Adrenal gland (tissue), 12 donors: ENCODE results near the gene KASH5. TPM values are rescaled to one million over a fixed set of nuclear protein-coding genes. Genes with fewer than 3 reads are reported as not detected.

Experiments
- DNase-seq, 7 donors: peaks; one replicate each; pipeline ENCODE4 v3.0.0-alpha.2; 2019 to 2020
- H3K27ac ChIP-seq, 5 donors: fragments of 200-600 bp; sonication (generic) in 4 of 5; 1 replicate in 3 of 5; 2 replicates in 2 of 5; pipeline versions ENCODE4 v1.5.1 to v1.8.0; 2016 to 2020; ENCODE audit warnings: mild to moderate bottlenecking in 1 of 5
- H3K27me3 ChIP-seq: fragments of 200-600 bp; 2 replicates; pipeline ENCODE4 v1.8.0; 2021
- H3K36me3 ChIP-seq, 2 donors: fragments of 200-600 bp; replicated peaks in 1 of 2; 1 replicate in 1 of 2; 2 replicates in 1 of 2; pipeline versions ENCODE4 v1.5.1 to v1.8.0; 2018 to 2022
- H3K4me1 ChIP-seq, 2 donors: fragments of 200-600 bp; replicated peaks in 1 of 2; 1 replicate in 1 of 2; 2 replicates in 1 of 2; pipeline versions ENCODE4 v1.5.1 to v1.8.0; 2018 to 2021
- H3K4me3 ChIP-seq, 4 donors: fragments of 200-600 bp; sonication (generic) in 3 of 4; one replicate each; pipeline ENCODE4 v1.5.1; 2016 to 2018
- H3K9me3 ChIP-seq, 3 donors: fragments of 200-600 bp; sonication (generic) in 1 of 3; replicated peaks in 1 of 3; 1 replicate in 2 of 3; 2 replicates in 1 of 3; pipeline versions ENCODE4 v1.5.1 to v1.8.0; 2016 to 2021
- POLR2A ChIP-seq, 2 donors: fragments of 450-650 bp; IDR thresholded peaks; one replicate each; pipeline ENCODE4 v1.6.1; 2017; ENCODE audit warnings: antibody characterized with exemption in 2 of 2, mild to moderate bottlenecking in 2 of 2, moderate library complexity in 1 of 2
- WGBS, 4 donors: extraction: QIAGEN DNeasy Blood & Tissue Kit in 2 of 4; methylation state at CpG; one replicate each; pipeline versions ENCODE4 v1.1.5 to v1.1.7; 2013 to 2017; 5-methylcytosine and 5-hydroxymethylcytosine counted together
- intact Hi-C, 2 donors: fragments of 100-400 bp; cut with DNase I; formaldehyde crosslinking; loops; one replicate each; pipeline versions ENCODE4 v1.14.1 to v1.15.0; 2022 to 2023
- polyA plus RNA-seq, 3 donors: library from polyadenylated mRNA; stranded (reverse); fragments of 200-250 nt in 2 of 3; fragments of 350-450 nt in 1 of 3; fragmentation: Illumina TruSeq in 1 of 3; extraction: RNeasy Lipid Tissue Mini Kit (QIAGEN cat#74804) in 1 of 3; gene quantifications; one replicate each; pipeline ENCODE4 v1.2.3, GENCODE V29; 2013 to 2014
- total RNA-seq, 9 donors: library from RNA; depleted of rRNA in 4 of 9; stranded (reverse); fragments of >200 nt in 4 of 9; fragments of 120-200 nt in 1 of 9; fragmentation: NEBNext Ultra II Directional in 1 of 9; extraction: Animal tissue kit (Norgen Biotek cat#: 25700) in 1 of 9; gene quantifications; one replicate each; pipeline versions ENCODE4 v1.1.0 to v1.2.4, GENCODE V29; 2013 to 2023
- TF ChIP-seq, protein P1 (sequence below), 6 experiments: fragments of 450-650 bp in 4 of 6; fragments of 200-600 bp in 2 of 6; sonication (generic) in 1 of 6; IDR thresholded peaks; 1 replicate in 5 of 6; 2 replicates in 1 of 6; pipeline versions ENCODE4 v1.5.1 to v1.8.0; 2016 to 2021; ENCODE audit warnings: antibody characterized with exemption in 6 of 6, mild to moderate bottlenecking in 2 of 6, moderate library complexity in 1 of 6
- donor health status: healthy with polysubstance abuse.
- donor health status: Bipolar disorder and iron deficiency.
- donor health status: DM: yes; HTN: yes; CAD: no.
- donor health status: DM: no; HTN: no; CAD: no.
- donor health status: DM: no; HTN: no; CAD: no.
- donor health status: DM: yes; HTN: yes; CAD: no.

The KASH5 gene
- total and polyA plus RNA-seq, 12 donors = 0.74 to 0.97 TPM; not detected in 10

DNA sequence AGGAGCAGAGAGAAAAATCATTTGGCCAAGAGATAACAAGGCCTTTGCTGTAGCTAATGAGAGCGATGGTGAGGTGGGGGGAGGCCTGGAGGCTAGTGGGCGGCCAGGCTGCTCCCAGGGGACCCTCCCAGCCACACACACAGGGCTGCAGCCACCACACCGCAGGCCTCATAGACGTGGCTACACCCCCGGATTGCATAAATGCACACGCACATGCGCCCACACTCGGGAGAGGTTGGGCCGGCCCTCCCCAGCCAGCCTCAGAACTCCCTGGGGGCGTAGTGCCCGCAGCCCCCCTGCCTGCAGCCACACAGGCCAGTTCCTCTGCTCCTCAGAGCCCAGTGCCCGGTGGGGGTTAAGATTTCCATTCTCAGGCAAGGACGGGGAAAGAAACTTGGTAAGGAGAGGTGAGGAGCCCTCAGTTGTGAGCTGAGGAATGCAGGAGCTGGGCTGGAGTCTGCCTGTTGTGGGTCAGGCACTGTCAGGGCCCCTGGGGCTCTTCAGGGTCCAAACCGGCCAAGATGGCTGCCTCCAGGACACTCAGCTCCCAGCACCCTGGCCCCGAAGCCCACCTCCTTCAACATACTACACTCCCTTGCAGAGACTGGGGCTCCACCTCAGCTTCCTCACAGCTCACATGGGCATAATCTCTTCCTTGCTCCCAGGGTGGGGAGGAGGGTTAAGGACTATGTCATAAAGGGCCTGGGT is 27.2 kb downstream of the KASH5 start:
- no peak for DNase-seq
- 64 to 75% (median 68%) methylated on average over 8 to 15 of the region's 15 CpGs for WGBS, 4 donors
- H3K27ac ChIP-seq = no peak overlapping the region
- H3K4me3 ChIP-seq = no peak overlapping the region
- intact Hi-C loops = no loop called here
- no peaks in the 10 kb centered on the region for H3K4me1 ChIP-seq
- H3K36me3 ChIP-seq = no peaks in the 10 kb centered on the region
- peaks cover 12% of the 10 kb centered on the region for H3K27me3 ChIP-seq
- H3K9me3 ChIP-seq = no peaks in the 10 kb centered on the region
- TF ChIP-seq, protein P1, sequence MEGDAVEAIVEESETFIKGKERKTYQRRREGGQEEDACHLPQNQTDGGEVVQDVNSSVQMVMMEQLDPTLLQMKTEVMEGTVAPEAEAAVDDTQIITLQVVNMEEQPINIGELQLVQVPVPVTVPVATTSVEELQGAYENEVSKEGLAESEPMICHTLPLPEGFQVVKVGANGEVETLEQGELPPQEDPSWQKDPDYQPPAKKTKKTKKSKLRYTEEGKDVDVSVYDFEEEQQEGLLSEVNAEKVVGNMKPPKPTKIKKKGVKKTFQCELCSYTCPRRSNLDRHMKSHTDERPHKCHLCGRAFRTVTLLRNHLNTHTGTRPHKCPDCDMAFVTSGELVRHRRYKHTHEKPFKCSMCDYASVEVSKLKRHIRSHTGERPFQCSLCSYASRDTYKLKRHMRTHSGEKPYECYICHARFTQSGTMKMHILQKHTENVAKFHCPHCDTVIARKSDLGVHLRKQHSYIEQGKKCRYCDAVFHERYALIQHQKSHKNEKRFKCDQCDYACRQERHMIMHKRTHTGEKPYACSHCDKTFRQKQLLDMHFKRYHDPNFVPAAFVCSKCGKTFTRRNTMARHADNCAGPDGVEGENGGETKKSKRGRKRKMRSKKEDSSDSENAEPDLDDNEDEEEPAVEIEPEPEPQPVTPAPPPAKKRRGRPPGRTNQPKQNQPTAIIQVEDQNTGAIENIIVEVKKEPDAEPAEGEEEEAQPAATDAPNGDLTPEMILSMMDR (IDR thresholded peaks at IDR 0.05) = no peak
- no peak for TF ChIP-seq POLR2A (IDR thresholded peaks at IDR 0.05)

DNA sequence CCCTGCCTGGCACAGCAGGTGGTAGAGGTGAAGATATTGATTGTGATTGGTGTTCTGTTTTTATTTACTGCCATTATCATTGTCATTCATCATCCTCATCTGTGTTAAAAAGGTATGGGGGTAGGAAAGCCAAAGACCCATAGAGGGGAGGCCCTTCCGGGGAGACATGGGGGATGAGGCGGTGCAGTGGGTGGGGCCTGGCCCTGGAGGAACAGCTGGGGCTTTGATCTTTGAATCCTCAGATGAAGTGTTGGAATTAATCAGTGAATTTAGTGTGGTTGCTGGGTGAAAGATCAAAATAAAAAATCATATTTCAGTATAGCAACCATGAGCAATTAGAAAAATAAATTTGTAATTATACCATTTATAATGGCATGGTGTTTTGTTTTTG is 27.8 kb downstream of the KASH5 start:
- peaks cover 12% of the 10 kb centered on the region for H3K27me3 ChIP-seq
- 78 to 96% (median 85%) methylated on average over 2 of the region's 2 CpGs for WGBS, 4 donors
- no peaks in the 10 kb centered on the region for H3K4me1 ChIP-seq
- no peaks in the 10 kb centered on the region for H3K36me3 ChIP-seq
- DNase-seq = no peak
- intact Hi-C loops = no loop called here
- no peak overlapping the region for H3K27ac ChIP-seq
- H3K4me3 ChIP-seq = no peak overlapping the region
- TF ChIP-seq, protein P1 (IDR thresholded peaks at IDR 0.05) = no peak
- no peak for TF ChIP-seq POLR2A (IDR thresholded peaks at IDR 0.05)
- H3K9me3 ChIP-seq = no peaks in the 10 kb centered on the region

GRCh38 chr19:49417088-49417487 is 29.0 kb downstream of the KASH5 start:
- no peak overlapping the region for H3K27ac ChIP-seq
- no peak for DNase-seq
- peaks cover 23% of the 10 kb centered on the region for H3K27me3 ChIP-seq
- no peak overlapping the region for H3K4me3 ChIP-seq
- peaks cover 0 to 5% of the 10 kb centered on the region in 2 donors for H3K4me1 ChIP-seq
- WGBS, 4 donors = 14 to 79% (median 53%) methylated on average over 1 to 7 of the region's 7 CpGs
- no peaks in the 10 kb centered on the region for H3K36me3 ChIP-seq
- no peaks in the 10 kb centered on the region for H3K9me3 ChIP-seq
- intact Hi-C loops = no loop called here
- no peak for TF ChIP-seq POLR2A (IDR thresholded peaks at IDR 0.05)
- TF ChIP-seq, protein P1 (IDR thresholded peaks at IDR 0.05) = no peak

- TF ChIP-seq, protein P1 (IDR thresholded peaks at IDR 0.05) = no peak
- TF ChIP-seq POLR2A (IDR thresholded peaks at IDR 0.05) = no peak
- no peak overlapping the region for H3K4me3 ChIP-seq
- H3K36me3 ChIP-seq = no peaks in the 10 kb centered on the region
- WGBS, 4 donors = 58 to 76% (median 71%) methylated on average over 3 to 5 of the region's 5 CpGs
- no peak for DNase-seq
- H3K9me3 ChIP-seq = no peaks in the 10 kb centered on the region
- intact Hi-C loops = no loop called here
- H3K4me1 ChIP-seq = peaks cover 0 to 18% of the 10 kb centered on the region in 2 donors
- peaks cover 37% of the 10 kb centered on the region for H3K27me3 ChIP-seq
- no peak overlapping the region for H3K27ac ChIP-seq
Observed at GRCh38 chr19:49418511-49418910, 30.5 kb downstream of the KASH5 start.
